Vagina (tissue), 2 donors: ENCODE data around the gene SNPH.

ENCODE experiments used
- POLR2A ChIP-seq, 2 donors: fragments of 450-650 bp; IDR thresholded peaks; one replicate each; pipeline ENCODE4 v1.6.1; 2017; ENCODE audit warnings: antibody characterized with exemption in 2 of 2, mild to moderate bottlenecking in 2 of 2, moderate library complexity in 2 of 2
- POLR2AphosphoS5 ChIP-seq, 2 donors: sonication (generic); formaldehyde crosslinking; IDR thresholded peaks; one replicate each; pipeline ENCODE4 v1.9.0; 2017; ENCODE audit warnings: antibody characterized with exemption in 2 of 2, mild to moderate bottlenecking in 2 of 2, low read depth in 1 of 2; ENCODE audit not compliant: insufficient read depth in 1 of 2
- TF ChIP-seq, protein P1 (sequence below), 3 experiments: fragments of 450-650 bp in 2 of 3; fragments of 200-600 bp in 1 of 3; sonication (generic) in 1 of 3; IDR thresholded peaks; one replicate each; pipeline ENCODE4 v1.5.1; 2017 to 2019; ENCODE audit warnings: antibody characterized with exemption in 3 of 3, mild to moderate bottlenecking in 2 of 3, moderate library complexity in 2 of 3

DNA sequence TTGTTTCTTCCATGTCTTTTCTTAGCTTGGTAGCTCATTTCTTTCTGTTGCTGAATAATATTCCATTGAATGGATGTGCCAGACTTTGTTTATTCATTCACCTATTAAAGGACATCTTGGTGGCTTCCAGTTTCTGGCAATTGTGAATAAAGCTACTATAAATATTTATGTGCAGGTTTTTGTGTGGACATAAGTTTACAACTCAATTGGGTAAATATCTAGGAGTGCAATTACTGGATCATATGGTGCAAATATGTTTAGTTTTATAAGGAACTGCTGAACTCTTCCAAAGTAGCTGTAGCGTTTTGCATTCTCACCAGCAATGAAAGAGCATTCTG lies 79.6 kb downstream of the SNPH start:
- TF ChIP-seq, protein P1, sequence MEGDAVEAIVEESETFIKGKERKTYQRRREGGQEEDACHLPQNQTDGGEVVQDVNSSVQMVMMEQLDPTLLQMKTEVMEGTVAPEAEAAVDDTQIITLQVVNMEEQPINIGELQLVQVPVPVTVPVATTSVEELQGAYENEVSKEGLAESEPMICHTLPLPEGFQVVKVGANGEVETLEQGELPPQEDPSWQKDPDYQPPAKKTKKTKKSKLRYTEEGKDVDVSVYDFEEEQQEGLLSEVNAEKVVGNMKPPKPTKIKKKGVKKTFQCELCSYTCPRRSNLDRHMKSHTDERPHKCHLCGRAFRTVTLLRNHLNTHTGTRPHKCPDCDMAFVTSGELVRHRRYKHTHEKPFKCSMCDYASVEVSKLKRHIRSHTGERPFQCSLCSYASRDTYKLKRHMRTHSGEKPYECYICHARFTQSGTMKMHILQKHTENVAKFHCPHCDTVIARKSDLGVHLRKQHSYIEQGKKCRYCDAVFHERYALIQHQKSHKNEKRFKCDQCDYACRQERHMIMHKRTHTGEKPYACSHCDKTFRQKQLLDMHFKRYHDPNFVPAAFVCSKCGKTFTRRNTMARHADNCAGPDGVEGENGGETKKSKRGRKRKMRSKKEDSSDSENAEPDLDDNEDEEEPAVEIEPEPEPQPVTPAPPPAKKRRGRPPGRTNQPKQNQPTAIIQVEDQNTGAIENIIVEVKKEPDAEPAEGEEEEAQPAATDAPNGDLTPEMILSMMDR (IDR thresholded peaks at IDR 0.05), result no peak
- no peak for TF ChIP-seq POLR2A (IDR thresholded peaks at IDR 0.05)
- TF ChIP-seq POLR2AphosphoS5 (IDR thresholded peaks at IDR 0.05; ENCODE audit: insufficient read depth in 1 of 2, low read depth in 1 of 2), result no peak
